HepG2 (cell line): ENCODE data around the gene SRSF12.

ENCODE experiments used
- CBX5 ChIP-seq: sonication (generic); formaldehyde crosslinking; IDR thresholded peaks from 2 replicates; pipeline ENCODE4 v1.4.0; 2020; ENCODE audit warnings: missing genetic modification reagents, borderline replicate concordance
- CTCF ChIP-seq: sonication (generic); formaldehyde crosslinking; IDR thresholded peaks from 2 replicates; pipeline ENCODE4 v1.5.0; 2020; ENCODE audit warnings: mild to moderate bottlenecking, missing genetic modification reagents, moderate library complexity
- DNMT3B ChIP-seq: conservative IDR thresholded peaks from 2 replicates; pipeline ENCODE4 v1.6.1; 2016; ENCODE audit warnings: missing biosample characterization, control low read depth
- GABPB1 ChIP-seq: IDR thresholded peaks from 2 replicates; pipeline ENCODE4 v1.6.1; 2016; ENCODE audit warnings: mild to moderate bottlenecking, missing genetic modification reagents, moderate library complexity, missing compliant biosample characterization
- STAG1 ChIP-seq: sonication (generic); formaldehyde crosslinking; IDR thresholded peaks from 2 replicates; pipeline ENCODE4 v1.4.0; 2020; ENCODE audit warnings: missing genetic modification reagents
- ZBTB37 ChIP-seq: sonication (generic); formaldehyde crosslinking; IDR thresholded peaks from 2 replicates; pipeline ENCODE4 v1.4.0; 2020; ENCODE audit warnings: mild to moderate bottlenecking, missing genetic modification reagents
- ZNF451 ChIP-seq: sonication (generic); formaldehyde crosslinking; IDR thresholded peaks from 2 replicates; pipeline ENCODE4 v1.5.0; 2020; ENCODE audit warnings: mild to moderate bottlenecking, missing genetic modification reagents

- TF ChIP-seq ZBTB37 (CRISPR knock-in tag) (no peak), GABPB1 (CRISPR knock-in tag) (no peak), CTCF (CRISPR knock-in tag) (no peak), DNMT3B (CRISPR knock-in tag) (no peak), CBX5 (CRISPR knock-in tag) (no peak), ZNF451 (CRISPR knock-in tag) (no peak), STAG1 (CRISPR knock-in tag) (no peak)
These were observed 35.4 kb downstream of the SRSF12 start for GRCh38 chr6:89082486-89082891.
